Measurements from ENCODE around the gene PTPN20.

PTPN20 gene

GRCh38 chr10:47012214-47012613 lies 101.0 kb downstream of the PTPN20 start:
- H3K4me3 ChIP-seq (ENCODE audit: control insufficient read depth, low read depth, low read length): no peak overlapping the region
- no peak for DNase-seq (ENCODE audit: low read depth)
- TF ChIP-seq CTCF (conservative IDR thresholded peaks at IDR 0.05; ENCODE audit: control insufficient read depth, insufficient read depth, low read depth, low read length): no peak

- TF ChIP-seq CTCF (conservative IDR thresholded peaks at IDR 0.05; ENCODE audit: control insufficient read depth, insufficient read depth, low read depth, low read length): no peak
- DNase-seq (ENCODE audit: low read depth): no peak
Observed at GRCh38 chr10:47013507-47014154, 102.4 kb downstream of the PTPN20 start.

DNA sequence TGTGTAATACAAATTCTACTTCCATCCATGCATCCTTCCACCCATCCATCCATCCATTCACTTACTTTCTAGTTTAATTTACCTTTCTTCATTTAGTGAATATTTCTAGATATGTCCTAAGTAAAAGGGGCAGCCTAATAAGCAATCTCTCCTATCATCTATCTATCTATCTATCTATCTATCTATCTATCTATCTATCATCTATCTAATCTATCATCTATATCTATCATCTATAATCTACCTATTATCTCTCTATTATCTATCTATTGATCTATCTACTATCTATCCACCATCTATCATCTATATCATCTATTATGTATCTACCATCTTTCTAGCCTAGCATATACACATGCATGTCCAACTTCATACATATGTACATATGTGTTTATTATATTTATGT lies 104.2 kb downstream of the PTPN20 start:
- TF ChIP-seq CTCF (conservative IDR thresholded peaks at IDR 0.05; ENCODE audit: control insufficient read depth, insufficient read depth, low read depth, low read length): no peak
- H3K4me3 ChIP-seq (ENCODE audit: control insufficient read depth, low read depth, low read length): no peak overlapping the region
- DNase-seq (ENCODE audit: low read depth): no peak

More at GRCh38 chr10:47013507-47014154, 102.4 kb downstream of the PTPN20 start:
- no peak overlapping the region for H3K4me3 ChIP-seq (ENCODE audit: control insufficient read depth, low read depth, low read length)

DNA sequence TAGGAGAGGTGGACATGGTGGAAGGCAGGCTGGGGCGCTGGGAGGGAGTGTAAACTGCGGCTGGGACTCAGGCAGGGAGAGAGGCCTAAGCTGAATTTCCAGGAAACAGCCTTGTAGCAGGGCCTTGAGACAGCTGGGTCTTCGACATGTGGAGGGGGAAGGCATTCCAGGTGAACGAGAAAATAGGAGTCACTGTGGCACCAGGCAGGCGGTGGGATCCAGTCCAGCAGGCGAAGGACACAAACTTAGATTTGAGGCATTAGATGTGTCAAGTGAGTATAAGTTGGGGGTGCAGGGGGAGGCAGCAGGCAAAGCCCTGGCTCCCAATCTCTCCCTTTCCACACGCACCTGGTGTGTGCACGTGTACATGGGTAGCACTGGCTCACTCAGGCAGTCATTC lies 105.3 kb downstream of the PTPN20 start:
- H3K4me3 ChIP-seq (ENCODE audit: control insufficient read depth, low read depth, low read length): no peak overlapping the region
- no peak for DNase-seq (ENCODE audit: low read depth)
- no peak for TF ChIP-seq CTCF (conservative IDR thresholded peaks at IDR 0.05; ENCODE audit: control insufficient read depth, insufficient read depth, low read depth, low read length)

DNA sequence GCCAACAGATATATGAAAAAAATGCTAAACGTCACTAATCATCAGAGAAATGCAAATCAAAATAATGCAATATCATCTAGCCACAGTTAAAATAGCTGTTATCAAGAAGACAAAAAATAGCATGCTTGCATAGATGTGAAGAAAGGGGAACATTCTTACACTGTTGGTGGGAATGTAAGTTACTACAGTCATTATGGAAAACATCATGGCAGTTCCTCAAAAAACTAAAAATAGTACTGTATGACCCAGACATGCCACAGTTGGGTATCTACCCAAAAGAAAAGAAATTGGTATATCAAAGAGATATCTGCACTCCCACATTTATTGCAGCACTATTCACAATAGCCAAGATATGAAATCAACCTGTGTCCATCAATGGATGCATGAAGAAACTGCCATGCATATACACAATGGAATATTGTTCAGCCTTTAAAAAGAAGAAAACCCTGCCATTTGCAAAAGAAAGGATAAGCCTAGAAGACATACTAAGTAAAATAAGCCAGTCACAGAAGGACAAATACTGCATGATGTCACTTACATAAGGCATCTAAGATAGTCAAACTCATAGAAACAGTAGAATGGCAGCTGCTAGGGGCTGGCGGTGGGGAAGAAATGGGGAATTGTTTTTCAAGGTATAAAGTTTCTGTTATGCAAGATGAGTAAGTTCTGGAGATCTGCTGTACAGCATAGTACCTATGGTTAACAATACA lies 107.0 kb downstream of the PTPN20 start:
- DNase-seq (ENCODE audit: low read depth): no peak
- no peak for TF ChIP-seq CTCF (conservative IDR thresholded peaks at IDR 0.05; ENCODE audit: control insufficient read depth, insufficient read depth, low read depth, low read length)

DNA sequence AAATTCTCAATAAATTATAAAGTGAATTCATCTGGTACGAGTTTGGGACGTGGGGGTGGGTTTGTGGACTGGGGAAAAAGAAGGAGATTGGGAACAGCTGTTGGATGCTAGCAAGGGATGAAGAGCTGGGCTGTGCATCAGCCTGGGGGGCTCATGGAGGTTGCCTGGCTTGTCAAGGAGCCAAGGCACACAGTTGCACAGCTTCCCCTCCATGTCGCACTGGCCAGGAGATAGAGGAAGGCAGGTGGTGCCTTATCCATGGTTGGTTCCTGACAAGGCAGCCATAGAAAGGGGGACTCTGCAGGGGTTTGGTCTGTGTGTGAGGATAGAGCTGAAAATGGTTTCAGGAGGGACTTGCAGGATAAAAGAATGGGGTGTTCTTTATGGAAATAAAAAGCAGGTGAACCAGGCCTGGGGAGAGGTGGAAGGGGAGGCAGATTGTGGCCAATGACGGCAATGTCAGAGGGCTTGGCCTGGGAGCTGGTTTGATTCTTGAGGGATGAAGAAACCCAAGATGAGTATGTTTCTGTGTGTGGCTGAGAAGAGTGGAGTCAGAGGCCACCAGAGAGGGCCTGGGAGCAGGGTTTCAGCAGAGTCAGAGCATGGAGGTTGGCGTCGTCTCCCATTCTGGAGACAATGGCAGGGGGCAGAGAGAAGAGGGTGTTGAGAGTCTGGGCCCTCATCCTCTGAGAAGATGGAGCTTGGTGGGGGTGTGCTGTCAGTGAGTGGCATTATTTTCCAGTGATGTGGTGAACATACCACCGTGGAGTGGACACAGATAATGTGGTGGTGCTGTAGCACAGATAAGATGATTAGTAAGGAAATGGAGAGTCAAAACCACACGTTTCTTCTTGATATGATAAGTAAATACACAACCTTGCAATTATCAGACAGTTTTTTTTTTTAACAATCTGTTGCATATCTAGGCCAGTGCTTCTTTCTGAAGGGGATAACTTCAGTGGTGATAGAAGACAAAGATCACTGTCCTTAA lies 108.2 kb downstream of the PTPN20 start:
- no peak for TF ChIP-seq CTCF (conservative IDR thresholded peaks at IDR 0.05; ENCODE audit: control insufficient read depth, insufficient read depth, low read depth, low read length)
- H3K4me3 ChIP-seq (ENCODE audit: control insufficient read depth, low read depth, low read length): no peak overlapping the region
- no peak for DNase-seq (ENCODE audit: low read depth)

More for the DNA sequence above, 107.0 kb downstream of the PTPN20 start:
- no peak overlapping the region for H3K4me3 ChIP-seq (ENCODE audit: control insufficient read depth, low read depth, low read length)

All from fibroblast of mammary gland (primary cell).